Aorta (tissue), 5 donors: ENCODE results near the gene P3H2. TPM values are rescaled to one million over a fixed set of nuclear protein-coding genes. Genes with fewer than 3 reads are reported as not detected.
"Not testable (repeated sequence)": the region's sequence is repeated elsewhere in the genome, so short reads cannot be mapped to it uniquely, and the experiment has no call there.

ENCODE experiments used
- ATAC-seq: fragments of 200-7000 bp; cut with Tn5 transposase; one replicate; pipeline ENCODE4 v1.9.1; 2022; ENCODE audit warnings: moderate library complexity; ENCODE audit not compliant: low FRiP score
- DNase-seq, 2 donors: peaks; one replicate each; pipeline ENCODE4 v3.0.0-alpha.2; 2020
- H3K27ac ChIP-seq, 2 donors: one replicate each; pipeline ENCODE4 v1.5.1; 2013; ENCODE audit warnings: low read length in 2 of 2, mild to moderate bottlenecking in 2 of 2, moderate library complexity in 2 of 2, control low read depth in 1 of 2, inconsistent platforms in 1 of 2, low read depth in 1 of 2
- H3K27me3 ChIP-seq, 2 donors: one replicate each; pipeline ENCODE4 v1.6.1; 2013; ENCODE audit warnings: control low read depth in 1 of 2, low read length in 1 of 2, mild to moderate bottlenecking in 1 of 2, moderate library complexity in 1 of 2; ENCODE audit not compliant: insufficient read depth in 2 of 2, control insufficient read depth in 1 of 2
- H3K36me3 ChIP-seq, 2 donors: one replicate each; pipeline ENCODE4 v1.6.1; 2013; ENCODE audit warnings: control low read depth in 1 of 2, low read length in 1 of 2, mild to moderate bottlenecking in 1 of 2; ENCODE audit not compliant: insufficient read depth in 2 of 2, control insufficient read depth in 1 of 2
- H3K4me1 ChIP-seq, 2 donors: one replicate each; pipeline ENCODE4 v1.6.1; 2013; ENCODE audit warnings: low read length in 2 of 2, control low read depth in 1 of 2, mild to moderate bottlenecking in 1 of 2, moderate library complexity in 1 of 2; ENCODE audit not compliant: insufficient read depth in 2 of 2, control insufficient read depth in 1 of 2
- H3K4me3 ChIP-seq, 2 donors: one replicate each; pipeline ENCODE4 v1.5.1; 2013; ENCODE audit warnings: low read length in 2 of 2, control low read depth in 1 of 2, mild to moderate bottlenecking in 1 of 2
- H3K9me3 ChIP-seq: one replicate; pipeline ENCODE4 v1.6.1; 2013; ENCODE audit warnings: mild to moderate bottlenecking, low read length; ENCODE audit not compliant: control insufficient read depth
- WGBS, 2 donors: extraction: QIAGEN DNeasy Blood & Tissue Kit; methylation state at CpG; one replicate each; pipeline ENCODE4 v1.1.7; 2013; 5-methylcytosine and 5-hydroxymethylcytosine counted together
- intact Hi-C, 2 donors: fragments of 100-400 bp; cut with DNase I; formaldehyde crosslinking; loops; one replicate each; pipeline versions ENCODE4 v1.14.2 to v1.15.0; 2022
- long read RNA-seq, 2 donors: library from polyadenylated mRNA; unstranded; transcript quantifications; one replicate each; pipeline ENCODE4 v2.0.0, GENCODE V29; 2020 to 2021
- polyA plus RNA-seq, 2 donors: library from polyadenylated mRNA; stranded (reverse); fragments of 200-250 nt; gene quantifications; one replicate each; pipeline ENCODE4 v1.2.3, GENCODE V29; 2013
- total RNA-seq, 2 donors: library from RNA; stranded (reverse); fragmentation: NEBNext Ultra II Directional; extraction: Animal tissue kit (Norgen Biotek cat#: 25700); gene quantifications; one replicate each; pipeline ENCODE4 v1.2.1, GENCODE V29; 2021
- donor health status: healthy with polysubstance abuse.
- donor health status: Bipolar disorder and iron deficiency.
- donor health status: DM: no; HTN: no; CAD: no.
- donor health status: DM: no; HTN: no; CAD: no.
- donor health status: DM: yes; HTN: yes; CAD: no.

The P3H2 gene, protein sequence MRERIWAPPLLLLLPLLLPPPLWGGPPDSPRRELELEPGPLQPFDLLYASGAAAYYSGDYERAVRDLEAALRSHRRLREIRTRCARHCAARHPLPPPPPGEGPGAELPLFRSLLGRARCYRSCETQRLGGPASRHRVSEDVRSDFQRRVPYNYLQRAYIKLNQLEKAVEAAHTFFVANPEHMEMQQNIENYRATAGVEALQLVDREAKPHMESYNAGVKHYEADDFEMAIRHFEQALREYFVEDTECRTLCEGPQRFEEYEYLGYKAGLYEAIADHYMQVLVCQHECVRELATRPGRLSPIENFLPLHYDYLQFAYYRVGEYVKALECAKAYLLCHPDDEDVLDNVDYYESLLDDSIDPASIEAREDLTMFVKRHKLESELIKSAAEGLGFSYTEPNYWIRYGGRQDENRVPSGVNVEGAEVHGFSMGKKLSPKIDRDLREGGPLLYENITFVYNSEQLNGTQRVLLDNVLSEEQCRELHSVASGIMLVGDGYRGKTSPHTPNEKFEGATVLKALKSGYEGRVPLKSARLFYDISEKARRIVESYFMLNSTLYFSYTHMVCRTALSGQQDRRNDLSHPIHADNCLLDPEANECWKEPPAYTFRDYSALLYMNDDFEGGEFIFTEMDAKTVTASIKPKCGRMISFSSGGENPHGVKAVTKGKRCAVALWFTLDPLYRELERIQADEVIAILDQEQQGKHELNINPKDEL
- 10 to 100 TPM; 23.9 to 25.8 TPM for total RNA-seq
- 1 to 10 TPM; 6.1 to 7.5 TPM for polyA plus RNA-seq
- long read RNA-seq, donor 1, transcript P3H2-201 (15 exons, 3,509 nt), result major isoform, 19 of 32 reads
- long read RNA-seq, donor 1, partial matches to known transcripts, result 10 of 32 reads
- long read RNA-seq, donor 1, other reads (novel, unspliced or antisense), result 3 of 32 reads
- long read RNA-seq, donor 2, transcript P3H2-201 (15 exons, 3,509 nt), result major isoform, 13 of 18 reads
- long read RNA-seq, donor 2, partial matches to known transcripts, result 2 of 18 reads
- long read RNA-seq, donor 2, other reads (novel, unspliced or antisense), result 2 of 18 reads

DNA sequence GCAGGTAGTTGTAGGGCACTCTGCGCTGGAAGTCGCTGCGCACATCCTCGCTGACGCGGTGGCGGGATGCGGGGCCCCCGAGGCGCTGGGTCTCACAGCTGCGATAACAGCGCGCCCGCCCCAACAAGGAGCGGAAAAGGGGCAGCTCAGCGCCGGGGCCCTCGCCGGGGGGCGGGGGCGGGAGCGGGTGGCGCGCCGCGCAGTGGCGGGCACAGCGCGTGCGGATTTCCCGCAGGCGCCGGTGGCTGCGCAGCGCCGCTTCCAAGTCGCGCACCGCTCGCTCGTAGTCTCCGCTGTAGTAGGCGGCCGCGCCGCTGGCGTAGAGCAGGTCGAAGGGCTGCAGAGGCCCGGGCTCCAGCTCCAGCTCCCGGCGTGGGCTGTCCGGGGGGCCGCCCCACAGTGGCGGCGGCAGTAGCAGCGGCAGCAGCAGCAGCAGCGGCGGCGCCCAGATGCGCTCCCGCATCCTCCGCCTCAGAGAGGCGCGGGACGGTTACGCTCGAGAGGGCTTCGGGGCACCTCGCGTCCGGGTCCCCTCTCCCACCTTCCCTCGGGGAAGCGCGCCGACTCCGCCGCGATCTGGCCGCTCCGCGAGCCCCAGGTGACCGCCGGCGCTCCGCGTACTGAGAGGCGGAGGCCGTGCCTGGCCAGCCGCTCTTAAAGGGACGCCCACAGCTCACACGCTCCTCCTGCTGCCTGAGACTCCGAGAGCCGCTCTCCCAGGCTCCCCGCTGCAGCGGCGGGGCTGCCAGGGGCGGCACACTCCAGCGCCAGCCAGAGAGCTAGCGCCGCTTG is at the start of gene P3H2:
Gene P3H2, minus strand, starts transcription at position 629 of the 792 bp plus-strand sequence. Its CDS starts 166 bp downstream, at position 463.
- DNase-seq (peak; percentile 92 to 93), ATAC-seq (peak; percentile 95)
- peaks cover 0 to 9% of the 10 kb centered on the region in 2 donors for H3K4me1 ChIP-seq
- H3K27ac ChIP-seq, result peak within 1 kb of the TSS in 1 of 2 donors; percentile 73
- H3K27me3 ChIP-seq, result no peaks in the 10 kb centered on the region
- peak within 1 kb of the TSS; percentile 75 to 88 for H3K4me3 ChIP-seq
- H3K9me3 ChIP-seq, result no peaks in the 10 kb centered on the region
- no peaks in the 10 kb centered on the region for H3K36me3 ChIP-seq
- WGBS, 2 donors, result 0 to 1% methylated on average over 91 to 100 of the region's 100 CpGs
- intact Hi-C loops, result loop anchor here (5.0 kb wide), 2 partner anchors 103 to 153 kb away; no protein-coding TSS in a partner anchor

DNA sequence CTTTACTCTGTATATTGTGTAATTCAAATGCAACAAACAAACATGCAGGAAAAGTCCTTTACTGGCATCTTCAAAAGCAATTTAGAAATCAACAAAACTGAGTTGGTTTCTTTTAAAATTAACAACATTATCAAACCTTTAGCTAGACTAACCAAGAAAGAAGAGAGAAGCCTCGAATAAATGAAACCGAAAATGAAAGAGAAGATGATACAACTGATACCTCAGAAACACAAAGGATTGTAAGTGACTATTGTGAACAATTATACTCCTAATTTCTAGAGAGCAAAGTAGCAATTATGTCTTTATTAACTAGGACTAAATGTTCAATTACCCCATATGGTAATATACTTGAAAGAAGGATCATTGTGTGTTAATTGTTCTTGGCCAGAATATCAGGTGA is 49.2 kb upstream of the P3H2 start:
- ATAC-seq, result no peak
- H3K27ac ChIP-seq, result no peak overlapping the region
- 93 to 97% methylated on average over 2 of the region's 2 CpGs for WGBS, 2 donors
- no peaks in the 10 kb centered on the region for H3K36me3 ChIP-seq
- no peaks in the 10 kb centered on the region for H3K27me3 ChIP-seq
- intact Hi-C loops, result no loop called here
- H3K9me3 ChIP-seq, result no peaks in the 10 kb centered on the region
- no peaks in the 10 kb centered on the region for H3K4me1 ChIP-seq
- no peak overlapping the region for H3K4me3 ChIP-seq
- DNase-seq, result no peak

DNA sequence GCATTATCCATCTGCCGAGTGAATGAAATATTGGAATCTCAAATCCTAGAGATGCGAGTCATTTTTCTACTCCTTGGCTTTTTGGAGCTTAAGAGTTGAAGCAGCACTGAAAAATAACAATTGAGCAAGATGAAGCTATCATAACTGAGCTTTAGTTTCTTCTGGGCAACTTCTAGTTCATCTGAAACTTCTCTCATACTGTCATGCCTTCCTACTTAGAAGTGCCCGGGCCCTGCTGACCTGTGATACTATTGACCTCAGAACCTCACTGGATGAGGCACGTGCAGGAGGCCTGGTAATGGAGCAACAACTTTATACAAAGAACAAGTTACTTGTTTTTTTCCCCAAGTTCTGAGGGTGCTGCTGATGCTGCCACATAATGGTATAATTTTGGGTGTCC is 48.5 kb upstream of the P3H2 start:
- Histone ChIP-seq H3K4me1 (no peaks in the 10 kb centered on the region), H3K27me3 (no peaks in the 10 kb centered on the region), H3K9me3 (no peaks in the 10 kb centered on the region), H3K36me3 (no peaks in the 10 kb centered on the region), H3K27ac (no peak overlapping the region), H3K4me3 (no peak overlapping the region)
- no peak for DNase-seq
- intact Hi-C loops, result no loop called here
- 38 to 48% methylated on average over 4 of the region's 4 CpGs for WGBS, 2 donors
- ATAC-seq, result no peak

DNA sequence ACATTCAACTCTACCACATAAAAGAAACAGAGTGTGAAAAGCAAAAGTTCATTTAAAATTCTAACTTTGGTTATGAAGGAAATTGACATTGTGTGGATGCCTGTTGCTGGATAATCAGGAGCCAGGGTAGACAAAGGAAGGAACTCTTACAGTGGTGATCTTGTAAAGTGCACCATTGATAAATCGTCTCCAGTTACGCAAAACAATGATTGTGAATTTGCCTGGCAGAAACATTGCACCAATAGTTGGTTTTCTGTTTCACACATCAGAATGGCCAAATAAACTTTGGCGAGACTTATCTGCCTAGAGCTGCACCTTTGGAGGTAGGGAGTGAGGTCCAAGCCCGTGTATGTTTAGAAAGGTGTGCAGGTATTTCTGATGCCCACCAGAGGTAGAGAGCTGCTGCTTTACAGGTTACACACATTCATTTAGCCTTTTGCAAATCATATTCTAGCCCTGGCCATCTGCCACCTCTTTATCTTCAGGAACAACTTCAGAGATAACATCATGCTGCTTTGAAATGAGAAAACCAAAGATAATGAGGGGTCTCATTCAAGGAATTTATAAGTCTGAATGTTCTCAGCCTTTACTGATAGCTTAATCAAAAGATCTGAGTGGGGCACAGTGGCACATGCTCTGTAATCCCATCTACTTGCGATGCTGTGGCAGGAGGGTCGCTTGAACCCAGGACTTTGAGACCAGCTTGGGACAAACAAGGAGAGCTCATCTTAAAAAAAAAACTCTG is 47.4 kb upstream of the P3H2 start:
- no peak for ATAC-seq
- Histone ChIP-seq H3K4me3 (no peak overlapping the region), H3K36me3 (no peaks in the 10 kb centered on the region), H3K9me3 (no peaks in the 10 kb centered on the region), H3K4me1 (no peaks in the 10 kb centered on the region), H3K27ac (no peak overlapping the region), H3K27me3 (no peaks in the 10 kb centered on the region)
- no peak for DNase-seq
- intact Hi-C loops, result no loop called here
- 83 to 86% methylated on average over 6 of the region's 6 CpGs for WGBS, 2 donors

DNA sequence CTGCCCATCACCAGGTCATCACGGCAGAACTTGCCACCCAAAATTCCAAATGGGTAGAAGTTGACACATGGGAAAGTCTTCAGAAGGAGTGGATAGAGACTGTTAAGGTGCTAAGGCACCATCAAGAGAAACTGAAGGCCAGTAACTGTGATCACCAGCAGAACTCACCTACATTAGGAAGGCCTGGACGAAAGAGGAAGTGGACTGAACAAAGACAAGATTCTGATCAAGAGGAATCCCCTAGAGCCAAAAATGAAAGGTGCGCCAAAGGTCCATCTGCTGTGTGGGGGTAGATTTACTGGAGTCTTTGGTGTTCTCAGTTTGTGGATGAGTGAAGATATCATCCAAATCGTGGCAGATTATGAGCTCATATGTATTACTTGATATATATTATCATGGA is 46.3 kb upstream of the P3H2 start:
- WGBS, 2 donors, result 95 to 96% methylated on average over 4 of the region's 4 CpGs
- H3K4me3 ChIP-seq, result no peak overlapping the region
- no peaks in the 10 kb centered on the region for H3K4me1 ChIP-seq
- H3K27ac ChIP-seq, result no peak overlapping the region
- H3K9me3 ChIP-seq, result no peaks in the 10 kb centered on the region
- H3K36me3 ChIP-seq, result no peaks in the 10 kb centered on the region
- DNase-seq (no peak), ATAC-seq (no peak)
- H3K27me3 ChIP-seq, result no peaks in the 10 kb centered on the region
- intact Hi-C loops, result no loop called here

DNA sequence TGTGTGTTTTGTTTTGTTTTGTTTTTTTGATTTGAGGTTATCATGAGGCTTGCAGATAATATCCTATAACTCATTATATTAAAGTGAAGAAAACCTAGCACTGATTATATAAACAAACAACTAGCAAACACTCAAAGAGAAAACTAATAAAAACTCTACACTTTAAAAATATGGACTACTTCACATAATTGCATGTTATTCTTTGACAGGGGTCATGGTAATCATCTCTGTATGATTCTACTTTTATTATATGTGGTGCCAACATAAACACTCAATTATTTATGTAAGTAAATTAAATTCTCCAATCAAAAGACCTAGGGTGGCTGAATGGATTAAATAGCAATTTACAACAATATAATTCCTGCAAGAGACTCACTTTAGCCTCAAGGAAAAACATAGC is 44.6 kb upstream of the P3H2 start:
- H3K36me3 ChIP-seq, result no peaks in the 10 kb centered on the region
- no peaks in the 10 kb centered on the region for H3K4me1 ChIP-seq
- no peaks in the 10 kb centered on the region for H3K27me3 ChIP-seq
- no peak for DNase-seq
- H3K27ac ChIP-seq, result no peak overlapping the region
- no peak for ATAC-seq
- no peak overlapping the region for H3K4me3 ChIP-seq
- no peaks in the 10 kb centered on the region for H3K9me3 ChIP-seq
- intact Hi-C loops, result no loop called here

DNA sequence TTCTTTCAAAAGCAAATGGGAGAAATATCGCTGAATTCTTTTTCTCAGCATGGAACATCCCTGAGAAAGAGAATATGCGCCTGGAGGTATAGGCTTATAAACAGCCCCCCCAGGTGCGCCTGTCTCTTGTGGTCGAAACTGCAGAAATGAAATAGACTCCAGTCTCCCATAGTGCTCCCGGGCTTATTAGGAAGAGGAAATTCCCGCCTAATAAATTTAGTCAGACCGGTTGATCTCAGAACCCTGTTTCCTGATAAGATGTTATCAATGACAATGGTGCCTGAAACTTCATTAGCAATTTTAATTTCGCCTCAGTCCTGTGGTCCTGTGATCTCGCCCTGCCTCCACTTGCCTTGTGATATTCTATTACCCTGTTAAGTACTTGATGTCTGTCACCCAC is 41.3 kb upstream of the P3H2 start:
- ATAC-seq, H3K4me3 ChIP-seq, H3K36me3 ChIP-seq, H3K4me1 ChIP-seq, H3K27ac ChIP-seq, DNase-seq, intact Hi-C loops, H3K27me3 ChIP-seq, H3K9me3 ChIP-seq: not testable (repeated sequence)
- 79 to 88% methylated on average over 8 to 9 of the region's 9 CpGs for WGBS, 2 donors
